RPMI8226 (cell line): Measurements from ENCODE around the gene CTSC.
"Not testable (repeated sequence)": the region's sequence is repeated elsewhere in the genome, so short reads cannot be mapped to it uniquely, and the experiment has no call there.

Experiments
- DNase-seq: peaks from one replicate; pipeline ENCODE4 v3.0.0-alpha.2; 2015

CTSC gene

GRCh38 chr11:88277349-88277915 is 60.1 kb downstream of the CTSC start:
- no peak for DNase-seq

- DNase-seq: no peak
Measured at GRCh38 chr11:88275636-88276035, 61.9 kb downstream of the CTSC start.

DNA sequence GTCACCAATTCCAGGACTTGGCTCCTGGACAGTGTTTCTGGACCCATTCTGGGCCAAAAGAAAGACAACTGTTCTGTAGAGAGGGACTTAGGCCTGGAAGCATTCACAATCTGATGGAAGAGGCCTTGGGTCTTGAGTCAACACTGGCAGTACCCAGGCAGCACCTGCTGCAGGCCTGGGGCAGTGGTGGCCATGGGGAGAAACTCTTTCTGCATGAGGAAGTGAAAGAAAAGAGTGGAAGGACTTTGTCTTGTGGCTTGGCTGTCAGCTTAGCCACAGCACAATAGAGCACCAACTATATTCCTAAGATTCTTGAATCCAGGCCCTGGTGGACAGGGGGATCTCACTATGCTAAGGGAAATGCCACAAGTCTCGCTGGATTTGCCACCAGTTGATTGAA is 70.6 kb downstream of the CTSC start:
- DNase-seq: peak; percentile 13

DNA sequence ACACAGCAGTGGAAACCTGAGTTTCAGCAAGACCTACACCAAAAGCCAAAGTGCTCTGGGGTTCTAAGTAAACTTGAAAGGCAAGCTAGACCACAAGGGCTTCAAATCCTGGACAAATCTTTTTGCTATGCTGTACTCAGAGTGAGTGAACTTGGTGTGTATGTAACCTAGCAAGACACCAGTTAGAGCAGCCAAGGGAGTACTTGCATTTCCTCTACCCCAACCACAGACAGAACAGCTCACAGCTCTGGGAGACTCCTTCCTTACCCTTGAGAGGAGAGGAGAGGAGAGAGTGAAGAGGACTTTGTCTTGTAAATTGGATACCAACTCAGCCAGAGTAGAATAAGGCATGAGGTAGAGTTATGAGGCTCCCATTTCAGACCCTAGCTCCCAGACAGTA is 71.4 kb downstream of the CTSC start:
- no peak for DNase-seq

- no peak for DNase-seq
Measured at GRCh38 chr11:88259431-88259830, 78.1 kb downstream of the CTSC start.

DNA sequence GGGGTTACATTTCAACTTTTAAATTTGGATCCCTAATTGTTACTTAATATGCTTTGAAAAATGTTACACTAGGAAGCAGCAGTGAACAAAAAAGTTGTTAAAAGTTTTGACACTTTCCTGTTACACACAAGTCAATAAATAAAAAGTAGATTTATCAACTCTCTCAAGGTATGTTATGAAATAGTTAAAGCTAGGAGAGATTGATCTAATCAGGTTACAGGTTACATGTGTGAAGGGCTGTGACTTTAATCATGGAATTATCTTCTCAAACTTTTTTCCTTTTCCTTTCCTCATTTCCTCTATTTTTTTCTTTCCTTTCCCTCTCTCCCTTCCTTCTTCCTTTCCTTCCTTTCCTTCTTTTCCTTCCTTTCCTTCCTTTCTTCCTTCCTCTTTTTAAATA is 85.3 kb downstream of the CTSC start:
- no peak for DNase-seq

DNA sequence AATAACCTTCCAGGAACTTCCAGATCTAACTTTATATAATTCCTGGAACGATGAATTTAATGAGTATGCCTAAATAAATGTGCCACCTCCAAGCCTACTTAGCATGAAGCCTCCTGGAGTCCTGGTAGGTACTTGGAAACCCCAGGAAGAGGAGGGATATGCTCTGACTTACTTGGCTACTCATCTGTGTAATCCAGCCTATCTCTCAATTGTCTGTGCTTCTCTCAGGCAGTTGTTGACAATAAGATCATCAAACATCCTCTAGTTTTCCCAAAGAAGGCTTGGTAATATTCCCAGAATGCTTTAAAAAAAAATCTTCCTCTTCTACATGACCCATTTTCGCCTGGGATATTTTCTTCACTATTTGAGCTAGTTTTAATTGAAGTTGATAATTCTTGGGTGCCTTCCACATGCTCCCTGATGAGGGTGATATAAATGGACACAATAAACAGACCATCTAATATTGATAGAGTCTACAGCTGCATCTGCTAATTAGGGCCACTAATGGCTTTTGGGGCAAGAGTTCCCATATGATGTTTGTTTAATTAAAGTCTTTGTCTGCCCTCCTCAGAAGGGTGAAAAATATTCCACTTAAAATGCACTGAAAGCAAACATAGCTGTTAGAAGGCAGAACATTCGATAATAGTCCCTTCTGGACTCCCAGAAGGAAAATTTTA is 86.8 kb downstream of the CTSC start:
- no peak for DNase-seq

GRCh38 chr11:88249706-88250105 is 87.8 kb downstream of the CTSC start:
- no peak for DNase-seq

DNA sequence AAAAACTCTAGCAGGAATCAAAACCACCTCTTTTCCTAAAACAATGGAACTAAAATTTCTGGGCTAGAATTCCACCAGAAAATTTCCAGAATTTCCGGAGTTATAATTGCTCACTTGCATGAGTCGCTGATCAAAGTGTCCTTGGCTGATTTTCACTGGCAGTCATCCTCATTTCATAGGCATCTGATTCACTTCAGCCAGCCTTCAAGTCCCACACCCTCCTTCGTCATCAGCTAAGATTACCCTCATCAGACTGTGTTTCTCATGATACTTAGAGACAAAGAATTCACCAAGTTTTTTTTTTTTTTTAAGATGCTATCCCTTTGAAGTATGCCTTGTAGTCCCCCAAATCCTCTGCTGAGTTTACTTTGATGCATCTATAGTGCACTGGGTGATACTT is 90.8 kb downstream of the CTSC start:
- no peak for DNase-seq

DNA sequence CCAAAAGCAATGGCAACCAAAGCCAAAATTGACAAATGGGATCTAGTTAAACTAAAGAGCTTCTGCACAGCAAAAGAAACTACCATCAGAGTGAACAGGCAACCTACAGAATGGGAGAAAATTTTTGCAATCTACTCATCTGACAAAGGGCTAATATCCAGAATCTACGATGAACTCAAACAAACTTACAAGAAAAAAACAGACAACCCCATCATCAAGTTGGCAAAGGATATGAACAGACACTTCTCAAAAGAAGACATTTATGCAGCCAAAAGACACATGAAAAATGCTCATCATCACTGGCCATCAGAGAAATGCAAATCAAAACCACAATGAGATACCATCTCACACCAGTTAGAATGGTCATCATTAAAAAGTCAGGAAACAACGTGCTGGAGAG is 92.0 kb downstream of the CTSC start:
- DNase-seq: not testable (repeated sequence)
